Astrocyte of the cerebellum (primary cell): ENCODE data around the gene HMX1.

Experiments used
- DNase-seq: peaks from one replicate; pipeline ENCODE4 v3.0.0-alpha.2; 2011; ENCODE audit warnings: low read depth
- H3K4me3 ChIP-seq: 2 replicates; pipeline ENCODE4 v1.5.1; 2011; ENCODE audit warnings: mild to moderate bottlenecking, low read depth, low read length, moderate library complexity
- CTCF ChIP-seq: IDR thresholded peaks from 2 replicates; pipeline ENCODE4 v1.5.1; 2012; ENCODE audit warnings: low read length, low read depth, moderate library complexity, mild to moderate bottlenecking; ENCODE audit errors: missing control alignments
- in situ Hi-C: cut with HindIII; loops from 2 replicates; pipeline ENCODE4 v1.10.0; 2017; ENCODE audit warnings: low sequenced_read_pairs

The HMX1 gene

DNA sequence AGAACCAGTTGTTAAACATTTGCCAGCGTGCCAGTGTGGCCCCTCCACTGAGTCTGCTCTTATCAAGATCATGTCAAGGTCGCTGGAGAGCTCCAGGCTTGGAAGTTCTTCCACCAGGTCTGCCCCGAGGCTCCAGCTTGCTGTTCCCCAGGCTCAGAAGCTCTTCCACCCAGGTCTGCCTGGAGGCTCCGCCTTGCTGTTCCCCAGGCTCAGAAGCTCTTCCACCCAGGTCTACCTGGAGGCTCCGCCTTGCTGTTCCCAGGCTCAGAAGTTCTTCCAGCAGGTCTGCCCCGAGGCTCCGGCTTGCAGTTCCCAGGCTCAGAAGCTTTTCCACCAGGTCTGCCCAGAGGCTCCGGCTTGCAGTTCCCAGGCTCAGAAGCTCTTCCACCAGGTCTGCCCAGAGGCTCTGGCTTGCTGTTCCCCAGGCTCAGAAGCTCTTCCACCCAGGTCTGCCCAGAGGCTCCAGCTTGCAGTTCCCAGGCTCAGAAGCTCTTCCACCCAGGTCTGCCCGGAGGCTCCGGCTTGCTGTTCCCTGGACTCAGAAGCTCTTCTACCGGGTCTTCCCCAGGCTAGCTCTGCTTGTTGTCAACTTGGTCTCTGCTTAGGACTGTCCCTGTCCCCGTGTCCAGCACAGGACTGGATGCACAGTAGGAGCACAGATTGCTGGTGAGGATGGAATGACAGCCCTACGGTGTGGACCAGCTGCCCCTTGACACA is 54.4 kb downstream of the HMX1 start:
- TF ChIP-seq CTCF, result no peak
- in situ Hi-C loops, result no loop called here
- no peak overlapping the region for H3K4me3 ChIP-seq
- no peak for DNase-seq
